Pancreas (tissue), 10 donors: ENCODE results near the gene PKNOX2. TPM values are rescaled to one million over a fixed set of nuclear protein-coding genes. Genes with fewer than 3 reads are reported as not detected.
A peak's percentile ranks its signal among the peaks of the same experiment; 100 is the strongest.

ENCODE experiments used
- ATAC-seq, 4 donors: fragments of 200-7000 bp; cut with Tn5 transposase; one replicate each; pipeline versions ENCODE4 v1.8.0 to v1.9.1; 2020; ENCODE audit warnings: mild to moderate bottlenecking in 4 of 4, moderate library complexity in 4 of 4
- DNase-seq, 6 donors: peaks; one replicate each; pipeline ENCODE4 v3.0.0-alpha.2; 2020
- FAIRE-seq: peaks from 2 replicates; lab custom pipeline; 2012; peaks lifted over from hg19 to GRCh38; lab: Jason Lieb, UNC
- H3K27ac ChIP-seq, 4 donors: fragments of 200-600 bp; sonication (generic); 1 replicate in 3 of 4; 2 replicates in 1 of 4; pipeline versions ENCODE4 v1.5.0 to v1.8.0; 2020
- H3K27me3 ChIP-seq, 4 donors: fragments of 200-600 bp; one replicate each; pipeline ENCODE4 v1.8.0; 2021
- H3K36me3 ChIP-seq, 3 donors: fragments of 200-600 bp; sonication (generic) in 1 of 3; one replicate each; pipeline versions ENCODE4 v1.5.0 to v1.8.0; 2020 to 2021
- H3K4me1 ChIP-seq, 3 donors: fragments of 200-600 bp; one replicate each; pipeline ENCODE4 v1.8.0; 2021
- H3K4me3 ChIP-seq, 4 donors: fragments of 200-600 bp; sonication (generic) in 2 of 4; one replicate each; pipeline versions ENCODE4 v1.5.0 to v1.8.0; 2020 to 2021
- H3K9me3 ChIP-seq, 4 donors: fragments of 200-600 bp; one replicate each; pipeline ENCODE4 v1.8.0; 2021
- WGBS, 2 donors: extraction: QIAGEN DNeasy Blood & Tissue Kit; methylation state at CpG; one replicate each; pipeline ENCODE4 v1.1.7; 2013; 5-methylcytosine and 5-hydroxymethylcytosine counted together
- intact Hi-C, 3 donors: fragments of 100-400 bp; cut with DNase I; formaldehyde crosslinking; loops; one replicate each; pipeline versions ENCODE4 v1.11.1 to v1.14.2; 2022
- polyA plus RNA-seq, 2 donors: library from polyadenylated mRNA; stranded (reverse); fragments of 200-250 nt; gene quantifications; one replicate each; pipeline ENCODE4 v1.2.3, GENCODE V29; 2013
- total RNA-seq, 6 donors: library from RNA; stranded (reverse); fragmentation: NEBNext Ultra II Directional in 4 of 6; extraction: Animal tissue kit (Norgen Biotek cat#: 25700) in 4 of 6; gene quantifications; one replicate each; pipeline versions ENCODE4 v1.2.1 to v1.2.4, GENCODE V29; 2021 to 2023
- TF ChIP-seq, protein P1 (sequence below), 4 donors: fragments of 200-600 bp; sonication (generic) in 3 of 4; IDR thresholded peaks; one replicate each; pipeline versions ENCODE4 v1.5.0 to v1.8.0; 2021; ENCODE audit warnings: antibody characterized with exemption in 4 of 4
- donor health status: healthy with polysubstance abuse.
- donor health status: DM: no; HTN: no; CAD: no; lungs with moderate emphysema.
- donor health status: DM: no; HTN: no; CAD: no.
- donor health status: control.
- donor health status: control.
- donor health status: Bipolar disorder and iron deficiency.
- donor health status: DM: yes; HTN: yes; CAD: no.
- donor health status: DM: no; HTN: no; CAD: no.
- donor health status: DM: no; HTN: no; CAD: no.
- donor health status: DM: yes; HTN: yes; CAD: no.

The PKNOX2 gene
- total and polyA plus RNA-seq, 8 donors: 3.4 to 8.1 (median 5.8) TPM

DNA sequence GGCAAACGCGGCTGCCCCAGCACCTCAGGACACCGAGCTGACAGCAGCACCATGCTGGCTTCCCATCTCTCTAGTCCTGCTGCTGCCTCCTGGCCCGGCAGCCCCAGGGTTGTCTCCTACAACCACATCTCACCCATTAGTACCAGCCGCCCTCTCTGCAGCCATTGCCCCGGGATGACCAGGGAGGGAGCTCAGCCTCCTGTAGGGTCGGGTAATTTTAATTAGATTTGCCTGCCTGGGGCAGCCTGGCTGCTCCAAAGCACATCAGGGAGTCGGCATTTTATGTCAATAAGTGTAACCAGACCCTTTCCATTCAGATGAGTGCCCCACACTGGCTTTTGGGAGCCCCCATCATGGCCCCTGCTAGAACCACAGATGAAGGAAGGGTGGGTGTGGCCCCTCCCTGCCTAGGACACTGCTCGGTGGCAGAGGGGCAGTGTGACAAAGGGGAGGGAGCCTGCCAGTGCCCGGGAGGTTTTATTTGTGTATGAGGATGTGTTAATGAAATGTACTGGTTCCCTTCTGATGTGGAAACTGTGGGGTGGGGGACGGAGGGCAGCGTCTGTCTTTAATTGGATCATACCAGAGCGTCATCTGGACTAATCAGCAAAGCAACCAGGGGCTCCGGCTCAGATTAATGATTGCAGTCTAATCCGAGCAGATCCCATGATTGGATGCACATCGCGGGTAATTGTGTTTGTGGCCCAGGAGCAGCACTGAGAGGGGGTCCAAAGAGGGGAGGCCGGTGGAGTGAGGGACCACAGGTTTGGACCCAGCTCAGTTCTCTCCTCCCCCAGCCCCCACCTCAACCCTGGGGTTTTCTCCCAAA is 206.2 kb downstream of the PKNOX2 start:
- no peaks in the 10 kb centered on the region for H3K9me3 ChIP-seq
- H3K27me3 ChIP-seq: no peaks in the 10 kb centered on the region
- DNase-seq (no peak), FAIRE-seq (no peak), ATAC-seq (no peak)
- H3K27ac ChIP-seq: no peak overlapping the region
- intact Hi-C loops: no loop called here
- no peak overlapping the region for H3K4me3 ChIP-seq
- WGBS, 2 donors: 79 to 82% methylated on average over 18 of the region's 18 CpGs
- TF ChIP-seq, protein P1, sequence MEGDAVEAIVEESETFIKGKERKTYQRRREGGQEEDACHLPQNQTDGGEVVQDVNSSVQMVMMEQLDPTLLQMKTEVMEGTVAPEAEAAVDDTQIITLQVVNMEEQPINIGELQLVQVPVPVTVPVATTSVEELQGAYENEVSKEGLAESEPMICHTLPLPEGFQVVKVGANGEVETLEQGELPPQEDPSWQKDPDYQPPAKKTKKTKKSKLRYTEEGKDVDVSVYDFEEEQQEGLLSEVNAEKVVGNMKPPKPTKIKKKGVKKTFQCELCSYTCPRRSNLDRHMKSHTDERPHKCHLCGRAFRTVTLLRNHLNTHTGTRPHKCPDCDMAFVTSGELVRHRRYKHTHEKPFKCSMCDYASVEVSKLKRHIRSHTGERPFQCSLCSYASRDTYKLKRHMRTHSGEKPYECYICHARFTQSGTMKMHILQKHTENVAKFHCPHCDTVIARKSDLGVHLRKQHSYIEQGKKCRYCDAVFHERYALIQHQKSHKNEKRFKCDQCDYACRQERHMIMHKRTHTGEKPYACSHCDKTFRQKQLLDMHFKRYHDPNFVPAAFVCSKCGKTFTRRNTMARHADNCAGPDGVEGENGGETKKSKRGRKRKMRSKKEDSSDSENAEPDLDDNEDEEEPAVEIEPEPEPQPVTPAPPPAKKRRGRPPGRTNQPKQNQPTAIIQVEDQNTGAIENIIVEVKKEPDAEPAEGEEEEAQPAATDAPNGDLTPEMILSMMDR (IDR thresholded peaks at IDR 0.05): no peak
- no peaks in the 10 kb centered on the region for H3K36me3 ChIP-seq
- H3K4me1 ChIP-seq: no peaks in the 10 kb centered on the region

DNA sequence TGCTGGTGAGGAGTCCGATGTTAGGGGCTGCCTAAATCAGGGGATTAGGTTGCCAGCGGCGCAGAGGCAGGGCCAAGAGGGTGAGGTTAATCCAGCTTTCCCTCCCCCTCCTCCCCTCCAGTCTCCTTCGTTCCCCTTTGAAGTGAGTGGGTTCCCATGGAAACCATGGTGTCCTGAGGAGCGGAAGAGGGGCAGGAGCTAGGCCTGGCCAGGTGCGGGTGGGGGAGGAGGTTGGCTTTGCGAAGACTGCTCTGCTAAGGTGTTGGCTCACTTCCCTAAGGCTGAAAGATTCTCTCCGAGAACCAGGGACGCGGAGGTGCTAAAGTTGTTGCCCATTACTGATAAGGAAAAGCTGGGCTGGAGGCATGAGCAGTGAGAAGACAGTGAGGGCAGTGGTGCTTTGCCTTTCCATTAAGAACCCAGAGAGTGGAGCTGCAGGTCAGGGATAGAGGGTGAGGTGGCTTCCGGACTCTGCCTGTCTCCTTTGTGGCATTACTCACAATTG is 206.9 kb downstream of the PKNOX2 start:
- TF ChIP-seq, protein P1 (IDR thresholded peaks at IDR 0.05): no peak
- intact Hi-C loops: no loop called here
- no peaks in the 10 kb centered on the region for H3K36me3 ChIP-seq
- FAIRE-seq: no peak
- DNase-seq: peak in 1 of 6 donors; percentile 26
- H3K27ac ChIP-seq: no peak overlapping the region
- H3K27me3 ChIP-seq: no peaks in the 10 kb centered on the region
- no peaks in the 10 kb centered on the region for H3K9me3 ChIP-seq
- no peak for ATAC-seq
- 81 to 85% methylated on average over 11 of the region's 11 CpGs for WGBS, 2 donors
- no peaks in the 10 kb centered on the region for H3K4me1 ChIP-seq
- H3K4me3 ChIP-seq: no peak overlapping the region

DNA sequence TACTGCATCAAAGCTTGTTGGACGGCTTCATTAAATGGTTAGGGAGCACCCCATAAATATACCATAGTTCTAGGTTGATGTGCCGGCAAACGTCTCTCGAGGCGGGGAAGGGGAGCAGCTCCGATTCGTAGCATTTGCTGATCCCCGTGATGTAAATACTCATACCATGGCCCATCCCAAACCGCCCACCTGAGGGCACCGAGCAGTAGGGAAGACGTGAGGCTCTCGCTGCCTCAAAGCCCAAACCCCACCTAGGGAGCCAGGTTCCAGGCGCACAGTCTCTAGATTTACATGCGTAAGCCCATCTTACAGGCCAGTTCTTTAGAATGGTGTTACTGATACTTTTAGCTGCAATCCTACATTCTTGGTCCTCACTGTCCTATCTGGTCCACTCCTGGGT is 207.5 kb downstream of the PKNOX2 start:
- no peaks in the 10 kb centered on the region for H3K27me3 ChIP-seq
- TF ChIP-seq, protein P1 (IDR thresholded peaks at IDR 0.05): no peak
- FAIRE-seq (no peak), ATAC-seq (no peak), DNase-seq (peak in 1 of 6 donors; percentile 26)
- H3K9me3 ChIP-seq: no peaks in the 10 kb centered on the region
- no peaks in the 10 kb centered on the region for H3K4me1 ChIP-seq
- H3K27ac ChIP-seq: no peak overlapping the region
- H3K4me3 ChIP-seq: no peak overlapping the region
- no peaks in the 10 kb centered on the region for H3K36me3 ChIP-seq
- intact Hi-C loops: no loop called here
- 91 to 94% methylated on average over 14 of the region's 14 CpGs for WGBS, 2 donors

DNA sequence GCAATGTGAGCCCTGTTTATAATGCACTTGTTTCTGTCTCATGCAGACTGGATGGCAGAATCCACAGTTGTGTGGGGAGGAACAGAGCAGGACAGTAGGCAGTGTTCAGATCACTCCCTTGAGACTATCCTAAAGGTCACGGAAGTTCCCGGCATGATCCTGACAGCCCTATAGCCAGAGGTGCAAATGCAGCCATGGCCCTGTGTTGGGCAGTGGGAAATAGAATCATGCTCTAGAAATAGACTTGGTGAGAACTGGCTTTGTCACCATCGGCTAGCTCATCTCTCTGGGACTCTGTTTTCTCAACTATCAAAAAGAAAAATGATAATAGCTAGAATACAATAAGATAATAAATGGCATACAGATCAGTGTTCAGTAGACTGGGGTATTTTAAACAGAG is 208.4 kb downstream of the PKNOX2 start:
- TF ChIP-seq, protein P1 (IDR thresholded peaks at IDR 0.05): no peak
- no peak for FAIRE-seq
- no peak for ATAC-seq
- H3K4me1 ChIP-seq: no peaks in the 10 kb centered on the region
- WGBS, 2 donors: 82 to 89% methylated on average over 3 of the region's 3 CpGs
- H3K4me3 ChIP-seq: no peak overlapping the region
- no peaks in the 10 kb centered on the region for H3K9me3 ChIP-seq
- no peaks in the 10 kb centered on the region for H3K36me3 ChIP-seq
- intact Hi-C loops: no loop called here
- no peak overlapping the region for H3K27ac ChIP-seq
- no peaks in the 10 kb centered on the region for H3K27me3 ChIP-seq
- peak in 1 of 6 donors; percentile 17 for DNase-seq
